ENCODE data around the gene VGLL4.

VGLL4 gene

DNA sequence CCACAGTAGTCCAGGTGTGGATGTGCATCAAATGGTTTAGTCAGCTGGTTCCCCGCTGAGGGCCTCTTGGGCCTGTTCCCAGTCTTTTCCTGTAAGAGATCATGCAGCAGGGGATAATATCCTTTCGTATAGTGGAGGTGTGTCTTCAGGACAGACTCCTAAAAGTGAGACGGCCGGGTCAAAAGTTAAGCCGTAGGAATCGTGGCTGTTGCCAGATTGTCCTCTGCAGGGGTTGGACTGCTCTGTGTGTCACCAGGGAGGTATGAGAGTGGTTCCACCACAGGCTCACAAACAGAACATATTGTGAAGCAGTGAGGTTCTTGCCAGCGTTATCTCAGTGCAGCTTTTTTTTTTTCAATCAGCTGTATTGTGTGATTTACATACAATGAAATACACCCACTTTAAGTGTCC lies 95.0 kb downstream of the VGLL4 start:
- no peak for DNase-seq (ENCODE audit: low read depth)

DNA sequence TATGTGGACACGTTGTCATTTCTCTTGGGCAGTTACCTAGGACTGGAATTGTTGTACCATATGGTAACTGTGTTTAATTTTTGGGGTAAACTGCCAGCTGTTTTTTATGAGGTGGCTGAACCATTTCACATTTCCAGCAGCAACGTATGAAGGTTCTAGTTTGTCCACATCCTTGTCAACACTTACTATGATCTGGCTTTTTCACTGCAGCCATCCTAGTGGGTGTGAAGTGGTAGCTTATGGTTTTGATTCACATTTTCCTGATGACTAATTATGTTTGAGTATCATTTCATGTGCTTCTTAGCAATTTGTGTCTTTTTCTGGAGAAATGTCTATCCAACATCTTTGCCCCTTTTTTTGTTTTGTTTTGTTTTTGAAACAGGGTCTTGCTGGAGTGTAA lies 96.2 kb downstream of the VGLL4 start:
- DNase-seq (ENCODE audit: low read depth): no peak

DNA sequence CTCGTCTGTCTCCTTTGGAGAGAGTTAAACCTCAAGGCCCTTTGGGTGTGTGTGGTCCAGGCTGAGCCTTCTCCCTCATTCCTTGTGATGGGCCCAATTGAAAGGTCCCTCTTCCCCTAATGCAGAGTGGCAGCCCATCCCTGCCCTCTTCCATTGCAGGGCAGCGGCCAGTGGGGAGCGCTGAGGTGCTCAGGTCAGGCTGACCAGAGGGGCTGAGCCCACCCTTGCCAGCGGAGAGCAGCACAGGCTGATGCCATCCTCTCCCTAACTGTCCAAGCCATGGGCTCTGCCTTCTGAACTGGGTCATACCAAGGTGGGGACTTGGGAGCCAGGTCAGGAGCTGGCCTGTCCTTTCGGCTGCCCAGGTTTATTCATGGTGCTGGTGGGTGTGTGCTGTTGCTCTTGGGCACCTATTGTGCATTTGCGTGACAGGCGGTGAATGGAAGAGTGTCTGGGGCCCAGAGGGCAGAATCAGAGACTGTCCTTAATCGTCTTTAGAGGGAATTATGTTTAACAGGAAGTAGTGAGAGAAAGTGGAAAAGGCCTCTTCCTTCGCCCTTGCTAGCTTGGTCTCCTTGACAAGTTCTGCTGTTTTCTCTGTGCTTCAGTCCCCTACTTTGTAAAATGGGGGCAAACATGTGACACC lies 96.9 kb downstream of the VGLL4 start:
- DNase-seq (ENCODE audit: low read depth): no peak

DNA sequence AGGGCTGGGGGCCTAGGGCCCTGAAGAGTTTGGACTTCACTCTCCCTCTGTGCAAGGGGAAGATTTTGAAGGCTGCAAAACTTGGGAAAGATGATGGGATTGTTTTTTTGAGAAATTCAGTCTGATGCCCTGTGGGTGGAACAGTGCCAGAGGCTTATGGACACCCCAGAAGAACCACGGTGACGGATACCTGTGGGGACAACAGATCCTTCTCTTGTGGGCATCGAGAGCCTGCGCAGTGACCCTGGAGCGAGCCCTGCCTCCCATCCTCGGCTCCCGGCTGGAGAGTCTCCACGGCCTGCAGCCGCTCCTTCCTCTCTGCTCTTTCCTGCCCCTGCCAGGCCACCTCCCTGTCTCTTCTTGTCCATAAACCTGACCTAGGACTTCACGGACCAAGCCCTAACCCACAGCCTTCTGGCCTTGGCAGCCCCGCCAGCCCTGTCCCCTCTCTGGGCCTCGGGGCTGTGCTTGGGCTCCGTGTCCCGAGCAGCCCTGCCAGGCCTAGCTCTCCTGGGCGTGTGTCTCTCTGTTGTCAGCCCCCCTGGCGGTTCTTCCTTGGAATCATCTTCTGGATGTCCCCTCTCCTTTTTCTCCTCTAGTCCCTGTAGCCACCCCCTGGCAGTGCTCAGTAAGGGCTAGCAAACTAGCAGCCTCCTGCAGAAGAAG lies 98.4 kb downstream of the VGLL4 start:
- DNase-seq (ENCODE audit: low read depth): no peak

DNA sequence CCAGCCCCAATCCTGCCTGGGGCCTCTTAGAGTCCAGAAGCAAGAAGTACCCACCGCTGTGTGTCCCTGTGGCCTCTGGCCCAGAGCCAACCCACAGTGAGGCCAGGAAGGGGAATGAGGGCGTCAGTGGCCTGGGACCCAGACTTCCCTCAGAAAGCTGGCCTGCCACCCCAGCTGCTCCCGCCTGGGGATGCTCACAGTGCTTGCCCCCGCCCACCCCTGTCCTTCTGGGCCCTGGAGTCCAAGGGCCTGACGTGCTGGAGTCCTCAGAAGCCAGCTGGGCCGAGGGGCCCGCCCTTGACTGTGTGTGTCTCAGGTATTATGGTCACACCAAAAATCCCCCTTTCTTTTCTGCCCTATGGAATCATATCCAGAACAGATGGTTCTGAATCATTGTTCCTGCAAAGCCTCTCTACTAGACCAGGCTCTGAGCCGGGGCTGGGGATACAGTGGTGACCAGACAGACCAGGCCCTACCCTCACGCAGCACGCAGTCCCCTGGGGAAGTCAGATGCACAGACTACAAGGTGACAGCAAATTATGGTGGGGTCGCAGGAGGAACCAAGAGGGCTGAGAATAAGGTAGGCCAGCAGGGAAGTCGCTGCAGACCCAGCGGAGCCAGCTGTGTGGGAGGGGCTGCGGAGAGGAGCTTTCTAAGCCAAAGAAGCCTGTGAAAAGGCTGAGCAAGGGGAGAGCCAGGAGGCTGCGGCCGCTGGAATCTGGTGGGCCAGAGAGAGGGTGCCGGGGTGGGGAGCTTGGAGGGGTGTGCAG lies 99.1 kb downstream of the VGLL4 start:
- no peak for DNase-seq (ENCODE audit: low read depth)

DNA sequence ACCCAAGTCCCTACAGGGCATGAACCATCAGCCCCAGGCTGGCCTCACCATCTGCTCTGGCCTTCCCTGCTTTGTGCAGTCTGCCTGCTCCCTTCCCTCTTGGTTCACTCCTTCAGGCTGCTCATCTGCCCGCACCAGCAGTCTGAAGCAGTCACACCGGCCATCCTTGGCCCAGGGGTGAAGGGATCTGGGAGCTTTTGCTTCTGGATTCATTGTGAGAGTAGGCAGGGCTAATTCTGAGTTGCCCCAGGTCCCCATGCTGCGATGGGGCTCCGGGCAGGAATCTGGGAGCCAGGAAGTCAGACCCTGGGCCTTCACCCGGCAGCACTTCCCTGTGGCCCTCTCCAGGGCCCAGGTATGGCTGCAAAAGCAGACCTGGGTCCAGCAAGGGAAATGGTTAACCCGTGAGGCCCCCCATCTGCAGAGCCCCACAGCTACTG lies 99.7 kb downstream of the VGLL4 start:
- DNase-seq (ENCODE audit: low read depth): no peak

DNA sequence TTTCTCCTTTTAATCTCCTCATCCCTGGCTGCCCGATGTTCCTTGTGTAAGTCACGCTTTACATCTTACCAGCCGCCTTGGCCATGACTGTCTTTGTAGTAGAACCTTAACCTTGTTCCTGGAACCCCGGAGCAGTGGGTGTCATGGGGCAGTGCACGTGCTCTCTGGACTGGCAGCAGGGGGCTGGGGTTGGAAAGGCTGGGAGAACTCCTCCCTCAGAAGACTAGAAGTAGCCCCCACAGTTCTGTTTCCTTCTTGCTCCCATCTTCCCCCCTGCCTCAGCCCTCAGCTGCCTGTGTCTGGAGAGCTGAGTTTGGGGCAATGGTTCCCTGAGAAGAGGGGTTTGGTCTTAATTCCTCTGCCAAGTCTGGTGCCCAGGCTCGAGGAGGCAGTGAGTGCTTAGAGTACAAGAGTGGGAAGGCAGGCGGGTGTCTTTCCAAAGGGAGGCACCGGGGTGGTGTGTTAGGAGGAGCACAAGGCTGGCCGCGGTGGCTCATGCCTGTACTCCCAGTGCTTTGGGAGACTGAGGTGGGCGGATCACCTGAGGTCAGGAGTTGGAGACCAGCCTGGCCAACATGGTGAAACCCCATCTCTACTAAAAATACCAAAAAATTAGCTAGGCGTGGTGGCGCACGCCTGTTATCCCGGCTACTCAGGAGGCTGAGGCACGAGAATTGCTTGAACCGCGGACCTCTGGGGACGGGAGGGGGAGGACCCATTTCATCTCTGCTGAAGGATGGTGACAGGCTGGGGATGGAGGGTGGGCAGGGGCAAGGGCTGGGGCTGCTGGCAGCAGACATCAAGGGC lies 100.4 kb downstream of the VGLL4 start:
- DNase-seq (ENCODE audit: low read depth): no peak

DNA sequence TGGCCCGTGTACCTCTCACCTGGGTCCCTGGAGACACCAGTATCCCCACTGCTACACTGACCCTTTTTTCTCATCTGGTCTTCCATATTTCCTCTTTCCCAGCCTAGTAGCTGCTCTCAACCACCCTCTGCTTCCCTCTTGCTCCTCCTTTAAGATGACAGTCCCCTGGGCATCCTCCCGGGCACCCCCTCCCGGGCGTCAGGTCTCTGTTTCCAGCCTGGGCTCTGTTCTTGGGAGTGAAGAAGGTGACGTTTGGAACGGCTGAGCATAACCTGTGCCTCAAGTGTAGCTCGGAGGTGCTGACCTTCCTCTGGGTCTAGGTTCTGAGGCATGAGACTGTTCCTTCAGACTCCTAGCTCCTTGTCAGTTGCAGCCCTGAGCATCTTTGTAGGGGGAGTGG lies 101.2 kb downstream of the VGLL4 start:
- no peak for DNase-seq (ENCODE audit: low read depth)

DNA sequence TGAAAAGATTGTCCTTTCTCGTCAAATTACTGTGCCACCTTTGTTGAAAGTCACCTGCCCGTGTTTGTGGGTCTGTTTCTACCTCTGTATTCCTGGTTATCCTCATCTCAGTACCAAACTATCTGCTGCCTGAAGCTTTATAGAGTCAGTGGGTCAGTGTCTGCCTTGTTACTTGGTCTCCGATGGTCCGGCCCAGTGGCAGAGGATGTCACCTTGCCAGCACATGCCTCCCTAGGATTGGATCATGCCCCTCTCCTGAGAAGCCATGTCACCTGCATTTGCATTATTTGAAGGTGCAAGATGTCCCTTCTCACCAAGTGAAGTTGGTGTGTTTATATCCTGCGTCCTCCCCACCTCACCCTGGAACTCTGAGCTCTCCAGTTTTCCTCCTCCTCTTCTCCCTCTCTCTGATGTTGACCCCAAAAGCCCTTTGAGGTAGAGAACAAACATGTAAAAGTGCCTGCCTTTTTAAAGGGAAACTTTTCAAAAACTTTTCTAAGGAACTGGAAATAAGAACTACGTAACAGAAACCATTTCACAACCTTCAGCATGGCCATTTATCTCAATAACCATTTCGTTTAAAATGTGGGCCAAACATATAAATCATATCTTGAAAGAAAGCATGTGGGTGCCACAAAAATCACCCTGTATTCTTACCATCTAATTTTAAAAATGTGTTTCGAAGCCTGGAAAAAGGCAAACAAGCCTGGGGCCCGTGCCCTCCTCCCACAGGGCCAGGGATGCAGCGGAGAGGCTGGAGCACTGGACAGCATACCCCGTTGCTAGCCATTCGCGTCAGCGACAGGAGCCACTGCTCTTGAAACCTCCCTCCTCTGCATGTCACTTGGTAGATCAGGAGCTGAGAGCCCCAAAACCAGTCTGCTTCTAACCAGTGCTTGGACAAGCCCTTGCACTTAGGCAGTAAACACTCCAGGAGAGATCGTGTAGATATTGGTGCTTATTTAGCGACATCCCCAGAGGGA lies 102.1 kb downstream of the VGLL4 start:
- no peak for DNase-seq (ENCODE audit: low read depth)

DNA sequence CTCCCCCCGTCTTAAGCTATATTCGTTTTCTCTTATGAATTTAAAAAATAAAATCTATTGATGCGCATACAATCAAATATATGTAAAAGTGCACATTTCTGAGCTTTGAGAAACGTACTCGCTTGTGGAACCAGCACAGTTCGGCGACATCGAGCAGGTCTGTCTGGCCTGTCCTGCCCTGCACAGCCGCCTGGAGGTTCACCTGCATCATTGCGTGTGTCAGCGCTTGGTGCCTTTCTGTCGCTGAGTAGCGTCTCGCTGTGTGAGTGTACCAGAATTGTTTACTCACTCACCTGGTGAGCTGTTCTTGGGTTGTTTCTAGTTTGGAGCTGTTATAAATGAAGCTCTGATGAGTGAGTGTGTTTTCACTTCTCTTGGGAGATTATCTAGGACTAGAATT lies 104.0 kb downstream of the VGLL4 start:
- DNase-seq (ENCODE audit: low read depth): no peak

DNA sequence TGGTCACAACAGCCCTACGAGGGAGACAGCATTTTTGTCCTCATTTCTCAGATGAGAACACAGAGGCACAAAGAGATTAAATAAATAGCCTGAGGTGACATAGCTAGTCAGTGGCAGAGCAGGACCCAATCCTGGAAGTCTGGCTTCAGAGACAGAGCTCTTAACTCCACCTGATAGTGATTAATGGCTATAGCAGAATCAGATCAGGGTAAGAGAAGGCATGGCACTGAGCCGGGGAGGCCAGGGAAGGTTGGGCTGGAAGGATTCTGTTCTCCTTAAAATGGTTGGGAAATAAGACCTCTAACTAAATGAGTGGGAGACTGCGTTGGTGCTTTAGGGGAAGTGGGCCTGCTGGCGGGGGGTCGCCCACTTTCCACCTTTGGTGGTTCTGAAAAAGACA lies 104.5 kb downstream of the VGLL4 start:
- no peak for DNase-seq (ENCODE audit: low read depth)

DNA sequence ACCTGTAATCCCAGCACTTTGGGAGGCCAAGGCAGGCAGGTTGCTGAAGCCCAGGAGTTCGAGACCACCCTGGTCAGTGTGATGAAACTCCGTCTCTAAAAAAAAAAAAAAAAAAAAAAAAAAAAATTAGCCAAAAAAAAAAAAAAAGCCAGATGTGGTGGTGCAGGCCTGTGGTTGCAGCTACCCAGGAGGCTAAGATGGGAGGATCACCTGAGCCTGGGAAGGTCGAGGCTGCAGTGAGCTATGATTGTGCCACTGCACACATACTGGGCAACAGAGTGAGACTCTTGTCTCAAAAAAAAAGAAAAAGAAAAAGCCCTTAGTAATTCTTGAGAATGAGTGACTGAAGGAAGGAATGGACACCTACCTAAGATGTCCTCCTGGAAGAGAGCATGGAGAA lies 105.1 kb downstream of the VGLL4 start:
- no peak for DNase-seq (ENCODE audit: low read depth)

DNA sequence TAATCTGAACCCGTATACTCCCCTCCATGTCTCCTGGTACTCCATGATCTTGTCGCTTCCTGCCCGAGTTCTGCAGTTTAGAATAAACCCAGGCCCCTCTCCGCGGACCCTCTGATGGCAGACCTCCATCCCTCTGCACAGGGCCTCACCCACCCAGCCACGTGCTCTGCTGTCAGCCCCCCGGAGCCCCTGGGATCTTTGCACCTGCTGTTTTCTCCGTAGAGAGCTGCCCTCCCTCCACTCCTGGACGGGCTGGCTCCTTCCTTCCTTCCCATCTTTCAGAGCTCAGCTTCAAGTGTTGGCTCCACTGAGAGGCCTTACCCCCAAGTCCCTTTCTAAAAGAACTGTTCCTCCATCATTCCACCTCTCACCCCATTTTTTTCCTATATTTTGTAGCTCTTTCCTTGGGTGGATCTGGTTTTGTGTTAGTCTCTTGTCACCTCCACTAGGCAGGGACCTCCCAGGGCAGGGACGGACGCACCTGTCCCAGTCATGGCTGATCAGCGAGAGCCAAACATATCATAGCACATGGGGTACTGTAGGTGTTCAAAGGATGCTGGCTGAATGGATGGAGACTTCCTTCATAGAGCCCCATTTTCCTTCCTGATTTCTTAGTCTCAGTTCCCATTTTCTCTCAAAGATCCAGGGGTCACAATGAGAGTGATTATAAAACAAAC lies 106.6 kb downstream of the VGLL4 start:
- no peak for DNase-seq (ENCODE audit: low read depth)

DNA sequence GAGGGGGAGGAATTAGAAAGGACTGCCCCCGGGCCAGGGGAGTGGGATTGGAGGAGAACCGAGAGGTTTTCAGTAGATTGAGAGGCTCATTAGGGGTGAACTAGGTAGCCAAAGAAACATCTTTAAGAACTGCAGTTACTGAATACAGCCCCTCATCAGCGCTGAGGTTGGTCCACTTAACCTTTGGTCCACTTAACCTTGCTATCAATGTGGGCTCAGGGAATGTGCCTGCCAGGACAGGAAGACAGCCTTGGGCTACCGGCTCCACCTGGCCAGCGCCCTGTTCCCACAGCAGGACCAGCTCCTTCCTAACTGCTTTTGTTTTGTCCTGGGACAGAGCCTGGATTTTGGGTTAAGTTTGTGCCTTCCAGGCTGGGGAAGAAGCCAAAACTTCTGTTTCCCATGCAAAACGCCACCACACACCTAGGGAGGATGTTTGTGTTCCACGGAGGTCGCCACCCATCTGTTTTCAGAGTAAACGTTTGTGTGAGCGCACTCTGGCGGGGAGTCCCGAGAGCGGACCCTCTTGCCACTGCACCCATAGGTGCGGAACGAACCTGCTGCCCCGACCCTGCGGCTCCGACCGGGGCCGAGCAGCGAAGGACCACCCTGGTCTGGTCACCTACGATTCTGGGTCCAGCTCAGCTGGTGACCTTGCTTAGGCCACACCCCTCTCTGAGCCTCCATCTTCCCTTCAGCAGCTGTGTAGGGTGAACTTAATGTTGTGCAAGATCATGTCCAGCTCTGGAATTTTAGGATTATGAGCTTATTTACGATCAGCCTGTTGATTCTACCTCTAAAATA lies 107.4 kb downstream of the VGLL4 start:
- DNase-seq (ENCODE audit: low read depth): no peak

DNA sequence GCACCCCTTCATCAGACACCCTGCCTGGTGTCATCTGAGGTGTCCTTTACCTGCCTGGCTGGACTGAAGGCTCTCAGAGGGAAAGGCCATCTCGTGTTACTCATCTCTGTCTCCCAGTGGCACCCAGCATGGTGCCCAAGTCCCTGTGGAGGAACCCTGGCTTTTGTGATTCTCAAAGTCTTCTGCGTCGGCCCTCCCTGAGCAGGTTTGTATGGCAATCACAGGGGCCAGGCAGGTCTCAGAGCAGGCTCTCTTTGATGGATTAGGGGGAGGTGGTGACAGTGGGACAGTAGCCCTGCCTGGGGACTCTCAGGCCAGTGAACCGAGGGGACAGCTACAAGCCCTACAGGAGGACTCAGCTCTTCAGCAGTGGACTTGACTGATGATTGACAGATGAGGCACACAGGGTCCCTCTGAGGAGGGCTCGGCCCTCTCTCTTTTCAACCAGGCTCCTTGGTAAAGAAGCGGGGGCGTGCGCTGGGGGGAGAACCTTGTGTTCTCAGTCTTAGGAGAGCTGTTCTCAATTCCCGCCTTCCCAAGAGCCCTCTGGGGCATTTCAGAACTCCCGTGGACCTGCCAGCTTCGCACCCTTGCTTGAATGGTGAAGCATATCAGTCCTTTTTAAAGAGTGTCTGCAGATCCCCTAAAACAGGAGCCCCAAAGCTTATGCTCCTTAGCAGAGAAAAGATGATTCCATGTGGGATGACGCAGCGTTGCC lies 108.3 kb downstream of the VGLL4 start:
- no peak for DNase-seq (ENCODE audit: low read depth)

DNA sequence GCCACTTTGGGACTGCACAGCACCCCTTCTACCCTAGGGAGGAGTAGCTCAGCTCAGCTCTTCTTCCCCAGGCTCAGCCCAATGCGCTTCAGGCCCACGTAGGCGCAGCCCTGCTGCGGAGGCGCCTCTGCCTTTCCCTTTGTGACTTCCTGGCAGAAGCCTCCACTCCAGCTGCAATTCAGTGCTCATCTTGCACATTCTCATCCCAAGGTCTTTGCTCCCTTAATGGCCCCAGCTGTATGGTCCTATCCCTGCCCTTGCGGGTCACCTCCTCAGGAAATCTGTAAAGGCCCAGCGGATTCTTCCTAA lies 109.0 kb downstream of the VGLL4 start:
- no peak for DNase-seq (ENCODE audit: low read depth)

DNA sequence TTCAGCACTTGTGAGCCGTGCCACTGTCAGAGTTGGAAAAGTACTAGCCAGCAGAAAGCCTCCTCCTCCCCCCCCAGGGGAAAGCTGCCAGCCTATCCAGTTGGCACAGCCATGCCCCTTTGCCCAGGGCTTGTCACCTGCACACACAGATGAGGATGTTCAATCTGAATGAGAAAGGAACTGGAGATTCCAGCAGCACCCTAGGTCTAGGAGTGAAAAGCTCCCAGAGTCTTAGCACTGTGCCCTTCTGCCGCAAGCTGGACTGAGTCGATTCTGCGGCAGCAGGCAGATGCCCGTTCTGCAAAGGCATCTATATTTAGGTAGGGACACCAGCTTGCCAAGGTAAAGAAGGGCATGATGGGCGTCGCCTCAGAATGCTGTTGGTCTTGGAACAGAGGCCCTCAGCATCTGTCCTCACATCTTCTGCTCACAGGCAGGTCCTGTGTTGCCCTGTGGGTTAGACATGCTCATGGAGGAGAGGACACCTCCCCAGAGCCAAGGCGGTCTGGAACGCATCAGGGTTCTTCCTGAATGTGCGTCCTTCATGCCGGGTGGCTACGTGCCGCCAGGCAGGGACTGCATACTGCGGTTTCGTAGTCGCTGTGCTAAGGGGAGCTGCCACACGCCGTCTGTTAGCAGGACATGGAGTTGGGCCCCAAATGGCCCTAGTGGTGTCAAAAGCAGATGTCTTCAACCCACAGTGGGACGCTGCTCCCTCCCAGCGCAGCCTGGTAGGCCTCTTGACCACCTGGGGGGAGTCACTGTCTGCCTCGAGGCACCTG lies 109.5 kb downstream of the VGLL4 start:
- no peak for DNase-seq (ENCODE audit: low read depth)

DNA sequence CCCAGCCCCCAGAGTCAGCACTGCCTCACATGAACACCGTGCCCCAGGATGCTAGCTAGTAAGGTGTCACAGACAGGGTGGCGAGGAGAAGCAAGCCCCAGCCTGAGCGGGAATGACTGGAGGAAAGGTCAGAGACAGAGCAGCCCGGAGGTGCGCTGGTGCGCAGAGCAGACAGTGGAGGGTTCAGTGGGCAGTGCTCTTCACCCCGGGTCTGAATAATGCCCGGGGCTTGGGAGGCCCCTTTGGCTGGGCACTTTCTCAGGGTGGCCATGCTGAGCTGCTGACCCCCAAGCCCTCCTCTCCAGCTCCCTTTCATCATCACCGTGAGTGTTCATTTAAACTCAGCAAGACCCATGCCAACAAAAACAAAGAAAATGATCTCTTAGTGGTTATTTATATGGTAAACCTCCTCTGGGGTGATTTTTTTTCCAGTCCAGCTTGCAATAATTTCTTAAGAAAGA lies 110.8 kb downstream of the VGLL4 start:
- no peak for DNase-seq (ENCODE audit: low read depth)

Measured in stimulated activated CD4-positive, alpha-beta T cell treated with anti-CD3 and anti-CD28 coated beads, Interleukin-2, amount 100 ng/mL, for 4 hours (primary cell).